22Rv1 (cell line): ENCODE data around the gene ECE2.

Experiments used
- H3K27ac ChIP-seq: fragments of 450-650 bp; 2 replicates; pipeline ENCODE4 v1.5.1; 2017
- CTCF ChIP-seq: fragments of 450-650 bp; IDR thresholded peaks from 2 replicates; pipeline ENCODE4 v1.5.1; 2017; ENCODE audit warnings: mild to moderate bottlenecking
- ZFX ChIP-seq: fragments of 450-650 bp; IDR thresholded peaks from 2 replicates; pipeline ENCODE4 v1.6.1; 2017; ENCODE audit warnings: antibody characterized with exemption, borderline replicate concordance

ECE2 gene

GRCh38 chr3:184231671-184232070 is 44.2 kb upstream of the ECE2 start:
- TF ChIP-seq ZFX: no peak
- no peak for TF ChIP-seq CTCF

GRCh38 chr3:184233127-184233843 is 42.5 kb upstream of the ECE2 start:
- TF ChIP-seq CTCF (no peak), ZFX (no peak)
- H3K27ac ChIP-seq: no peak overlapping the region

More at GRCh38 chr3:184231671-184232070, 44.2 kb upstream of the ECE2 start:
- H3K27ac ChIP-seq: peak overlapping the region; percentile 90

- no peak overlapping the region for H3K27ac ChIP-seq
- TF ChIP-seq CTCF (no peak), ZFX (no peak)
Observed at GRCh38 chr3:184234224-184234623, 41.6 kb upstream of the ECE2 start.

GRCh38 chr3:184234671-184235380 is 41.0 kb upstream of the ECE2 start:
- no peak overlapping the region for H3K27ac ChIP-seq
- TF ChIP-seq CTCF (no peak), ZFX (no peak)

- no peak overlapping the region for H3K27ac ChIP-seq
- TF ChIP-seq ZFX: no peak
- TF ChIP-seq CTCF: no peak
Observed at GRCh38 chr3:184235381-184236032, 40.3 kb upstream of the ECE2 start.

GRCh38 chr3:184236033-184236410 is 39.8 kb upstream of the ECE2 start:
- no peak overlapping the region for H3K27ac ChIP-seq
- TF ChIP-seq ZFX: no peak
- no peak for TF ChIP-seq CTCF

- 0 out of 2 replicates have a peak overlapping the region, but pooled peaks have one; percentile 10 for H3K27ac ChIP-seq
- no peak for TF ChIP-seq CTCF
Observed at GRCh38 chr3:184236636-184237035, 39.2 kb upstream of the ECE2 start.
